SK-N-MC (cell line): ENCODE data around the gene CDH24.

Source experiments
- EZH2 ChIP-seq: fragments of 200-600 bp; sonication (generic); IDR thresholded peaks from one replicate; pipeline ENCODE4 v1.6.1; 2017; ENCODE audit warnings: antibody characterized with exemption
- POLR2AphosphoS5 ChIP-seq: IDR thresholded peaks from 2 replicates; pipeline ENCODE4 v1.6.1; 2012; ENCODE audit warnings: mild to moderate bottlenecking, low read depth, low read length, borderline replicate concordance

- no peak for TF ChIP-seq EZH2
- no peak for TF ChIP-seq POLR2AphosphoS5
These were observed 48.5 kb downstream of the CDH24 start for GRCh38 chr14:23008831-23009230.
